Measurements from ENCODE around the gene CCDC174. TPM values are rescaled to one million over a fixed set of nuclear protein-coding genes. Genes with fewer than 3 reads are reported as not detected.

Gene CCDC174
- total and polyA plus RNA-seq, 2 donors (not counting 3 experiments of a cell fraction or from before 2014, with no cell fraction given): 4.7 to 16.6 TPM

DNA sequence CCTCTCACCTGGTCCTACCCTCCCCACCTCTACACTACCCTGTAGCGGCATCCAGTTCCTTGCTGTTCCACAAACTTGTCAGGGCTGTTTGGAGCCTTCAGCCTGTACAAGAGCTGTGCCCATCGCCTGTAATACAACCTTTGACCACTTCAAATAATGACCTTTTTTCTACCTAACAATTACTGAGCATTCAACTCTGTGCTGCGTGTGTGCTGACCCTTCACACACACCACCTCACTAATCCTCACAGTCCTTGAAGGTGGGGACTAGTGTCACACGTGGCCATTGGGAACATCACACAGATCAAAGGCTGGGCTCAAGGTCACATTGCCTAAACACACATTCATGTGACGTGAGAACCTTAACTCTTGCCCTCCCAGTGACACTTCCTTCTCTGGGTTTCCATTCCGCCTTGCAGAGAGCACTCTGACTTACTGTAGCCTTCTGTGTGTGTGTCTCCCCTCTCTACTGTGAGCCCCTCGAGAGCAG lies 26.5 kb downstream of the CCDC174 start:
- POLR2A ChIA-PET: no interaction called here
- dilution Hi-C loops (cut with MboI; ENCODE audit: extremely low pct_ligation_motif_present, low sequenced_read_pairs): no loop called here

More for the DNA sequence above, 26.5 kb downstream of the CCDC174 start:
- Histone ChIP-seq H3K4me3 (replicated peaks in 1 of 3; ENCODE audit: insufficient read depth in 1 of 3, low read depth in 1 of 3, low read length in 3 of 3) (no peak overlapping the region), H3K79me2 (ENCODE audit: control insufficient read depth, insufficient read depth, low read length) (no peaks in the 10 kb centered on the region), H3K27ac (ENCODE audit: insufficient read depth, low read depth, low read length) (no peak overlapping the region), H3K4me2 (ENCODE audit: insufficient read depth, low read length) (no peak overlapping the region), H3K27me3 (ENCODE audit: control insufficient read depth in 2 of 2, insufficient read depth in 2 of 2, low read length in 2 of 2) (peaks cover 0 to 2% of the 10 kb centered on the region in 2 experiments), H2AFZ (ENCODE audit: low read depth, low read length) (no peak overlapping the region), H4K20me1 (replicated peaks; ENCODE audit: control insufficient read depth, extremely low read depth, insufficient read depth, low read length) (no peaks in the 10 kb centered on the region), H3K36me3 (ENCODE audit: control insufficient read depth in 2 of 2, extremely low read depth in 1 of 2, insufficient read depth in 2 of 2, low read length in 2 of 2) (no peaks in the 10 kb centered on the region), H3K9me3 (replicated peaks; ENCODE audit: control insufficient read depth, insufficient read depth, low read length) (no peaks in the 10 kb centered on the region), H3K9me1 (replicated peaks; ENCODE audit: control insufficient read depth, extremely low read depth, insufficient read depth, low read length) (no peaks in the 10 kb centered on the region), H3K9ac (replicated peaks; ENCODE audit: extremely low read depth, insufficient read depth, low read length) (no peak overlapping the region), H3K4me1 (ENCODE audit: control insufficient read depth, extremely low read depth, insufficient read depth, low read length) (no peaks in the 10 kb centered on the region)
- BruUV-seq (replicated peaks): no TSS peak
- CTCF ChIA-PET: interaction anchor here (7.0 kb wide), 1 partner anchor 104 kb away, joined by 126 read pairs; no protein-coding TSS in a partner anchor
- TF ChIP-seq EZH2 (IDR thresholded peaks at IDR 0.05; ENCODE audit: borderline replicate concordance, low read depth, low read length, severe bottlenecking): no peak
- no peak for TF ChIP-seq CTCF (IDR thresholded peaks at IDR 0.05; ENCODE audit: extremely low read depth in 1 of 2, insufficient read depth in 1 of 2, low read depth in 1 of 2, low read length in 2 of 2)
- TF ChIP-seq POLR2AphosphoS5 (IDR thresholded peaks at IDR 0.05; ENCODE audit: insufficient read depth, low read depth, low read length): no peak
- TF ChIP-seq JUN (IDR thresholded peaks at IDR 0.05; ENCODE audit: borderline replicate concordance, insufficient read depth, insufficient read length, low read depth): no peak
- TF ChIP-seq GATA2 (IDR thresholded peaks at IDR 0.05; ENCODE audit: insufficient read depth, insufficient read length, low read depth, low read length): no peak
- TF ChIP-seq MYC (IDR thresholded peaks at IDR 0.05; ENCODE audit: low read depth, low read length): no peak
- TF ChIP-seq MAX (IDR thresholded peaks at IDR 0.05; ENCODE audit: insufficient read depth, insufficient read length): no peak
- no peak for TF ChIP-seq POLR2A (IDR thresholded peaks at IDR 0.05; ENCODE audit: low read depth, low read length)
- TF ChIP-seq FOS (IDR thresholded peaks at IDR 0.05; ENCODE audit: borderline replicate concordance, insufficient read depth, low read length): no peak
- intact Hi-C loops (cut with micrococcal nuclease): no loop called here
- FAIRE-seq: no peak
- no peak for DNase-seq (ENCODE audit: low read depth, low spot score)

All from endothelial cell of umbilical vein (primary cell).